ENCODE measurements around the gene CHCHD3.
A peak's percentile ranks its signal among the peaks of the same experiment; 100 is the strongest.

Gene CHCHD3

DNA sequence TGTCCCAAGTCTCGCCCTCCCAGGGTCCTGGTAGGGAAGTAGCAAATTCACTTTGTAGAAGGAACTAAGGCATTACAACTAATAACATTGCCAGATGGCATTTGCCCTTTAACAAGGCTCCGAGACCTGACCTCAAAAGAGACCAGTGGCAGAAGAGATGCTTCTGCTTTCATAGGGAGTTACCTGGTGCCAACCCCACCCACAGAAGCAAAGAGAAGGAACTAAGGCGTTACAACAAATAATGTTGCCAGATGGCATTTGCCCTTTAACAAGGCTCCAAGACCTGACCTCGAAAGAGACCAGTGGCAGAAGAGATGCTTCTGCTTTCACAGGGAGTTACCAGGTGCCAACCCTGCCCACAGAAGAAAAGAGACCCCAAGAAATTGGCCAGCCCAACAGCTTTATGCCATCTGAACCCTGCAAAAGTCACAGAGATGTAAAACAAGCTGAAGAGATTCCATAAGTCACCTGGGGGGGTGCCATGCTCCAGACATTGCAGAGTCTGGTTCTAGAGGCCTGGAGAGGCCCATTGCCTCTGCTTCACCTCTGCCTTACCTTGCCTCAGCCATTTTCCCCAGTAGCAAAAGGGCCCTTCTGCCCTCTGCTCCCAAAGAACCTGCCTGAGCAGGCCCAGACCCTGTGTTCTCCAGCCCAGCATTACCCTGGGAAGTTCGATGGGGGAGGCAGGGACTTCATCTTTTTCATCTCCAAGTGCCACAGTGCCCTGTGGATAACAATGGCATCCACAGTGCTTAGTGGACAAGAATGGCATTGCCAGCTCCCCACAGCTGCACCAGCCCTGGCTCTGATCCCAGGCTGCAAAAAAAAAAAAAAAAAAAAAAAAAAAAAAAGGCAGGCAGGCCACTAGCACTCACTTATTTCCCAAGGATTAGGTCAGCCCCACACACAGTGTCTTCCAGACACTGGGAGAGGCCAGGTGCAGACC is 326.1 kb downstream of the CHCHD3 start:
- no peaks in the 10 kb centered on the region for H3K36me3 ChIP-seq (ENCODE audit: control insufficient read depth, insufficient read depth, low read length, severe bottlenecking)
- no peak overlapping the region for H3K4me3 ChIP-seq (ENCODE audit: low read length)
- no peak overlapping the region for H3K9ac ChIP-seq (ENCODE audit: low read length)
- H3K9me3 ChIP-seq (ENCODE audit: control insufficient read depth, low read length), result no peaks in the 10 kb centered on the region
- peak; percentile 20 for DNase-seq (ENCODE audit: low read depth)
- H3K4me1 ChIP-seq (ENCODE audit: control insufficient read depth, insufficient read depth, low read length), result peaks cover 3% of the 10 kb centered on the region
- H3K27me3 ChIP-seq (replicated peaks; ENCODE audit: control insufficient read depth, insufficient read depth, low read length), result no peaks in the 10 kb centered on the region

DNA sequence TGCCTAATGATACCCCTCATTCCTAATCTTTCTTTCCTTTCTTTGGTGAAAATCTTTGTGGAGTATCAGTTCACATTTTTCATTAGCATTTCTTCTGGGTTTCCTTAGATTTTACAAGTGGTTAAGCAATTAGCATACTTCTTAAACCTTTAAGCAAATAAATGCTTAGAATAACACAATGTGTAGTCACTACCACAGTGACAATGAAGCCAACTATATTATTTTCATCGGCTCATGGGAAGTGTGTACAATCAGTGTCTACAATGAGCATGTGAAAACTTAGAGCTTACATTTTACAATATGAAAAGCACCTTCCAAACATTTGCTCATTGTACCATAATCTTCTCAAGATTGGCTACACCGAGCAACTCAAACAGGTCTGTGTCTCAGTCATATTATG is 329.5 kb downstream of the CHCHD3 start:
- Histone ChIP-seq H3K27me3 (replicated peaks; ENCODE audit: control insufficient read depth, insufficient read depth, low read length) (peaks cover 9% of the 10 kb centered on the region), H3K9ac (ENCODE audit: low read length) (no peak overlapping the region), H3K36me3 (ENCODE audit: control insufficient read depth, insufficient read depth, low read length, severe bottlenecking) (no peaks in the 10 kb centered on the region), H3K9me3 (ENCODE audit: control insufficient read depth, low read length) (no peaks in the 10 kb centered on the region), H3K4me3 (ENCODE audit: low read length) (no peak overlapping the region), H3K4me1 (ENCODE audit: control insufficient read depth, insufficient read depth, low read length) (no peaks in the 10 kb centered on the region)
- no peak for DNase-seq (ENCODE audit: low read depth)

DNA sequence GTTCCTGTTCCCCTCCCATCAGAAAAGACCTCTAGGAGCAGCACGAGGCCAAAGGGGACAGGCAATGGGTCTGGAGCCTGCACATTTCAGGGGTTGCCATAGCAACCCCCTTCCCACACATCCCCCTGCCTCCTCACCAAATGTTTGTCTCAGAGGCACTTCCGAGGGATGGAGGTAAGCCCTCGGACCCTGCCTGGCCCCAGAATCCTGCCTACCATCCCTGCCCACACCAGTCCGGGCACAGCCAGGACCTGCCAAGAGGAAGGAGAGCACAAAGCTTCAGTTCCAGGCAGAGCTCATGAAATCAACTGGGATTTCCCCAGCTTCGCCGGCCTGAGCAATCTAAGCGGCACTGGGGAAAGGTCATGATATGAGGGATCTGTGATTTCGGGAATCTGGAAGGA is 330.6 kb downstream of the CHCHD3 start:
- peaks cover 10% of the 10 kb centered on the region for H3K9me3 ChIP-seq (ENCODE audit: control insufficient read depth, low read length)
- H3K4me3 ChIP-seq (ENCODE audit: low read length), result no peak overlapping the region
- H3K4me1 ChIP-seq (ENCODE audit: control insufficient read depth, insufficient read depth, low read length), result no peaks in the 10 kb centered on the region
- no peak overlapping the region for H3K9ac ChIP-seq (ENCODE audit: low read length)
- H3K36me3 ChIP-seq (ENCODE audit: control insufficient read depth, insufficient read depth, low read length, severe bottlenecking), result no peaks in the 10 kb centered on the region
- no peak for DNase-seq (ENCODE audit: low read depth)
- peaks cover 9% of the 10 kb centered on the region for H3K27me3 ChIP-seq (replicated peaks; ENCODE audit: control insufficient read depth, insufficient read depth, low read length)

DNA sequence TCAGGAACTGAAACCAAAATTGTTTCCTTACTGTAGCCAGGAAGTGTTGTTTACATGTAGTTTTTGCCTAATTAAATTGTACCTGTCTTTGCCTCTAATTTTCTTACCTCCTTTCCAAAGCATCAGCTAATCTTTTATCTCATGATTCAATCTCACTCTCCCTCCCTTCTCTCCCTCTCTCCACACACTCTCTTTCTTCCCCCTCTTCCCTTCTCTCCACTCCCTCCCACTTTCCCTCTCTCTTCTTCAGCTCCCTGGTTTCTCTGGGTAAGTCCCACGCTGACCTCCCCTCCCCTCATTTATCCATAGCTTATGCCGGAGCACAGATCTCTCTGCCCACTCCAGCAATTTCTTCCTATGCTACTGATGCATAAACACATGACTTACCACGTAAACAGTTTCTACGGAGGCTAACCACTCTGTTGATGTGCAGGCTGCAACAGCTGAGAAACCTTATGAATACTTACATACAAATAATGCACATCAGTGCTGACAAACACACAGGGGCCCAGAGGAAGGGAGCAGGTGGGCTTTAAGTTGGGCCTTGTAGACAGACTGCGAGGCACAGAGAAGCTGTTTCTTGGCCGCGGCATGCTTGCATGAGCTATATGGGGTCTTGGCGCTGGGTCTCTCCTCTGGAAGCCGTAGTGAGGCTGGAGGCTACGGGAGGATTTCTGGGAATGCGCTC is 331.2 kb downstream of the CHCHD3 start:
- Histone ChIP-seq H3K4me1 (ENCODE audit: control insufficient read depth, insufficient read depth, low read length) (no peaks in the 10 kb centered on the region), H3K36me3 (ENCODE audit: control insufficient read depth, insufficient read depth, low read length, severe bottlenecking) (no peaks in the 10 kb centered on the region), H3K4me3 (ENCODE audit: low read length) (no peak overlapping the region), H3K27me3 (replicated peaks; ENCODE audit: control insufficient read depth, insufficient read depth, low read length) (peaks cover 9% of the 10 kb centered on the region), H3K9me3 (ENCODE audit: control insufficient read depth, low read length) (peaks cover 14% of the 10 kb centered on the region), H3K9ac (ENCODE audit: low read length) (no peak overlapping the region)
- no peak for DNase-seq (ENCODE audit: low read depth)

DNA sequence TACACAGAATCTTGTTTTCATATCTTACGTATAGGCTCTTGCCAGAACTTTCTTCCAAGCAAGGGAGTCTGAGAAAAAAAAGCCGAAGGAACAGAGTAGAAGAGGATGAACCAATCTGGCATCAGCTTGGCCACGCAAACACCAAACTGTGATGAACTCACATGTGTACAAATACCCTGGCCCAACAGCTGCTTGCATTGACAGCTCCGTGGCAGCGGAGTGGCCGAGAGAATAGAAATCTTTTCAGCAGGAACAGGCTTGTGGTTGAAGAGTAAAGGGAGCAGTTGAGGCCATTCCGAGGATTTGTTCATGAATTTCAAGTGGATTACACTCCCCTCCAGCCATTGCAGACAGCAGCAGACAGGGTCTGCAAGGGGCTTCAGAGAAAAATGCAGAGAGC is 331.8 kb downstream of the CHCHD3 start:
- H3K9me3 ChIP-seq (ENCODE audit: control insufficient read depth, low read length), result peaks cover 20% of the 10 kb centered on the region
- no peak overlapping the region for H3K9ac ChIP-seq (ENCODE audit: low read length)
- no peaks in the 10 kb centered on the region for H3K36me3 ChIP-seq (ENCODE audit: control insufficient read depth, insufficient read depth, low read length, severe bottlenecking)
- DNase-seq (ENCODE audit: low read depth), result no peak
- H3K27me3 ChIP-seq (replicated peaks; ENCODE audit: control insufficient read depth, insufficient read depth, low read length), result peaks cover 9% of the 10 kb centered on the region
- no peaks in the 10 kb centered on the region for H3K4me1 ChIP-seq (ENCODE audit: control insufficient read depth, insufficient read depth, low read length)
- no peak overlapping the region for H3K4me3 ChIP-seq (ENCODE audit: low read length)

DNA sequence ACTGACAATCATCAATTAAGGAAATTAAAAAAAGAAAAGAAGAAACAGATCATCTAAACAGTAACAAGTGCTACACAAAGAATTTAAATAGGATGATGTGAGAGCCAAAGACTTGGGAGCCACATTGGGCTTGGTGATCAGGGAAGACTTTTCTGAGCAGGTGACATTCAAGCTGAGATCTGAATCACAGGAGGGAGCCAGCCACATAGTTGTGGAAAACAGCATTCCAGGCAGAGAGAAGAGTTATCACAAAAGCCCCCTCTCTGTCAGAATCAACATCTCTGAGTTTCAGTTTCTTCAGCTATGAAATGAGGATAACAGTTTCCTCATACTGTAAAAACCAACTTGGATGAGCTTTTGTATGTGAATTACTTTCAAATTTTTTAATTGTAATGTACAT is 336.4 kb downstream of the CHCHD3 start:
- H3K36me3 ChIP-seq (ENCODE audit: control insufficient read depth, insufficient read depth, low read length, severe bottlenecking), result no peaks in the 10 kb centered on the region
- no peak overlapping the region for H3K4me3 ChIP-seq (ENCODE audit: low read length)
- no peak overlapping the region for H3K9ac ChIP-seq (ENCODE audit: low read length)
- peaks cover 9% of the 10 kb centered on the region for H3K27me3 ChIP-seq (replicated peaks; ENCODE audit: control insufficient read depth, insufficient read depth, low read length)
- no peak for DNase-seq (ENCODE audit: low read depth)
- H3K4me1 ChIP-seq (ENCODE audit: control insufficient read depth, insufficient read depth, low read length), result no peaks in the 10 kb centered on the region
- H3K9me3 ChIP-seq (ENCODE audit: control insufficient read depth, low read length), result peaks cover 42% of the 10 kb centered on the region

DNA sequence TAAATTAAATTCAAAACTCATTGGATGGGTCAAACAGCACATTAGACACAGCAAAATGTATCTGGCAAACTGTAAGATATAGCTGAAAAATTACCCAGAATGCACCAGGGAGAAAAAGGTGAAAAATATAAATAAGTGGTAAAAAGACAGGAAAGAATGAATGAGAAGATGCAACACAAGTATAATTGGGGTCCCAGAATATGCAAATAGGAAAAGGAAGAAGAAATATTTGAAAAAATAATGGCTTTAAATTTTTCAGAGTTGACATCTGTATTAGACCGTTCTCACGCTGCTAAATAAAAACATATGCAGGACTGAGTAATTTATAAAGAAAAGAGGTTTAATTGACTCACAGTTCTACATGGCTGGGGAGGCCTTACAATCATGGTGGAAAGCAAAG is 337.9 kb downstream of the CHCHD3 start:
- Histone ChIP-seq H3K27me3 (replicated peaks; ENCODE audit: control insufficient read depth, insufficient read depth, low read length) (peaks cover 3% of the 10 kb centered on the region), H3K4me1 (ENCODE audit: control insufficient read depth, insufficient read depth, low read length) (peaks cover 5% of the 10 kb centered on the region), H3K9ac (ENCODE audit: low read length) (no peak overlapping the region), H3K36me3 (ENCODE audit: control insufficient read depth, insufficient read depth, low read length, severe bottlenecking) (no peaks in the 10 kb centered on the region), H3K4me3 (ENCODE audit: low read length) (peak overlapping the region; percentile 10), H3K9me3 (ENCODE audit: control insufficient read depth, low read length) (peaks cover 42% of the 10 kb centered on the region)
- DNase-seq (ENCODE audit: low read depth), result no peak

DNA sequence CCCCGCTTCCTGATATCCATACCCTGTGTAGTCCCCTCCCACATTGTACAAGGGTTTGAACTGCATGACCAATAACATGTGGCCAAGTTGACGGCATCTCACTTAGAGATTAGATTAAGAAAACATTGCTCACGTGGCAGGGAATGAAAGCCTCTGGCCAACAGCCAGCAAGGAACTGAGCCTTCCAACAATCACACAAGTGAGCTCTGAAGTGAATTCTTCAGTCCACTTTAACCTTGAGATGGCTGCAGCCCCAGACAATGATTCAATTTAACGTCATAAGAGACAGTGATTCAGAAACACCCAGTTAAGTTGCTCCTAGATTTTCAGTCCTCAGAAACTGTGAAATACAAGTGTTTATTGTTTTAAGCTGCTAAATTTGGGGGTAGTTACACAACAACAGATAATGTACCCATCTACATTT is 339.7 kb downstream of the CHCHD3 start:
- no peak overlapping the region for H3K9ac ChIP-seq (ENCODE audit: low read length)

DNA sequence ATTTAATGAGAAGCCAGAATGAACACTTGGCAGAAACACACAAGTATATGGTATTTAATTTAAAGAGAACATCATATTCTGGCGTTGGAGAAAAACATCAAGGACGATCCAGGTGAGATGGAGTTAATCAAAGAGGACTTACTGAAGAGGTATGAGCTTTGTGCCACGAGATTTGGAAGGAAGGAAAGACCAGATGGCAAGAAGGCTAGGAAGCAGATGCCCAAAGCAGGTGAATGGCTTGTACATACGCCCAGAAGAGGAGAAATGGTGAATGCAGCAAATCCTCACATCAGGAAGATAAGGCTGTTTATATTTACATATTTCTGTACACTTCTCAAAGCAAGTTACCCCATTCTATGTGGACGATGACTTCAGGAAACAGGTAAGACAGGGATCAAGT is 341.7 kb downstream of the CHCHD3 start:
- H3K4me1 ChIP-seq (ENCODE audit: control insufficient read depth, insufficient read depth, low read length), result peaks cover 12% of the 10 kb centered on the region
- H3K4me3 ChIP-seq (ENCODE audit: low read length), result no peak overlapping the region
- no peak overlapping the region for H3K9ac ChIP-seq (ENCODE audit: low read length)
- DNase-seq (ENCODE audit: low read depth), result no peak
- H3K36me3 ChIP-seq (ENCODE audit: control insufficient read depth, insufficient read depth, low read length, severe bottlenecking), result no peaks in the 10 kb centered on the region
- H3K27me3 ChIP-seq (replicated peaks; ENCODE audit: control insufficient read depth, insufficient read depth, low read length), result no peaks in the 10 kb centered on the region
- peaks cover 24% of the 10 kb centered on the region for H3K9me3 ChIP-seq (ENCODE audit: control insufficient read depth, low read length)

More for the DNA sequence above, 339.7 kb downstream of the CHCHD3 start:
- Histone ChIP-seq H3K36me3 (ENCODE audit: control insufficient read depth, insufficient read depth, low read length, severe bottlenecking) (no peaks in the 10 kb centered on the region), H3K27me3 (replicated peaks; ENCODE audit: control insufficient read depth, insufficient read depth, low read length) (no peaks in the 10 kb centered on the region), H3K4me3 (ENCODE audit: low read length) (no peak overlapping the region), H3K4me1 (ENCODE audit: control insufficient read depth, insufficient read depth, low read length) (peaks cover 12% of the 10 kb centered on the region), H3K9me3 (ENCODE audit: control insufficient read depth, low read length) (peaks cover 41% of the 10 kb centered on the region)
- peak; percentile 11 for DNase-seq (ENCODE audit: low read depth)

DNA sequence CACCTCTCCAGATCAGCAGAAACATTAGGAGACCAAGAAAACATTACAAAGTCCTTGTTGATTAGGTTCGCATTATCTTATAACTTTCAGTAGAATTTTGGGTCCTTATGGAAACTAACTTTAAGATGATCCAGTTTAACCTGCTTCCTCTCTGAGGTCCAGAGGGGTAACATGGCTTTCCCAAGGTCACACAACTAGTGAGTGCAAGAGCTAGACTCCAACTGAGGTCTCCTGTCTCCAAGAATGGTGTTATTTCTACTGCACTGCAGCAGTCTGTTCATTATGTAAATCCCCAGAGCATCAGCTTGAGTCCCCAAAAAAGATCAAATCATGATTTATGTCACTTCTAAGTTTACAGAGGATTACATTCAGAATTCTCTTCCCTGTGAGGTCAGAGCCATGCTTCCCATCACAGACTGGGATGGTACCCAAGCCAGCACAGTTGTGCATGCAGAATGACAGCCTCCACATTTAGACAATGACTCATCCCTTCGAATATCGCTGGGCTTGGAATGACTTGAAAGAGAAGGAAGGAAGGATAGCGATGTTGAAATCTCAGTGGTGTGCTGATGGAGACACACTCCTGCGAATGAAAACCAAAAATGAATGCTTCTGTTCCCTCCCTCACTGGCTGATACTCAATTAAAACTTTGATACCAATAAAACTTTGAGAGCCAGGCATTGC is 342.5 kb downstream of the CHCHD3 start:
- Histone ChIP-seq H3K4me1 (ENCODE audit: control insufficient read depth, insufficient read depth, low read length) (peaks cover 12% of the 10 kb centered on the region), H3K4me3 (ENCODE audit: low read length) (no peak overlapping the region), H3K9me3 (ENCODE audit: control insufficient read depth, low read length) (peaks cover 16% of the 10 kb centered on the region), H3K36me3 (ENCODE audit: control insufficient read depth, insufficient read depth, low read length, severe bottlenecking) (no peaks in the 10 kb centered on the region), H3K27me3 (replicated peaks; ENCODE audit: control insufficient read depth, insufficient read depth, low read length) (no peaks in the 10 kb centered on the region), H3K9ac (ENCODE audit: low read length) (no peak overlapping the region)
- DNase-seq (ENCODE audit: low read depth), result peak; percentile 78

DNA sequence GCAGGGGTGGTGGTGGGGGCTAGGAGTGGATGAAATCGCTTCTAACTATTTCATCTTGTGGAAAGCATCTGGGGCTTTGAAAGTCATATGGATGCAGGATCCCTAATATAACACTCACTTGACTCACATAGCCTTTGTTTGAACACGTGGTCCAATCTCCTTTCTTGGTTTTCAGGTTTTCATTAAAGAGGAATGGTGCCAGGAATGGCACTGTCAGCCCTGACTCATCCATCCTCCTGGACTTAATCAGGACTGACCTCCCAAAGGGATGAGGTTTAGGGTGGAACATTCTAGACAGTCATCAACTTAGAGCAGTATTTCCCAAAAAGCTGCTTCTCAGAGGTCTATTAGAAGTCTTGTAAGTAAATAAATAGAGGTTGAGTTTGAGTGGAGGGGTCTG is 343.6 kb downstream of the CHCHD3 start:
- no peaks in the 10 kb centered on the region for H3K36me3 ChIP-seq (ENCODE audit: control insufficient read depth, insufficient read depth, low read length, severe bottlenecking)
- H3K4me3 ChIP-seq (ENCODE audit: low read length), result no peak overlapping the region
- H3K27me3 ChIP-seq (replicated peaks; ENCODE audit: control insufficient read depth, insufficient read depth, low read length), result no peaks in the 10 kb centered on the region
- H3K4me1 ChIP-seq (ENCODE audit: control insufficient read depth, insufficient read depth, low read length), result peaks cover 12% of the 10 kb centered on the region
- peaks cover 4% of the 10 kb centered on the region for H3K9me3 ChIP-seq (ENCODE audit: control insufficient read depth, low read length)
- H3K9ac ChIP-seq (ENCODE audit: low read length), result no peak overlapping the region
- peak; percentile 31 for DNase-seq (ENCODE audit: low read depth)
